PC-3 (cell line): ENCODE data around the gene RBBP5. TPM values are rescaled to one million over a fixed set of nuclear protein-coding genes. Genes with fewer than 3 reads are reported as not detected.

Experiments used
- ATAC-seq: fragments of 200-7000 bp; cut with Tn5 transposase; 2 replicates; pipeline ENCODE4 v1.9.1; 2020; ENCODE audit warnings: mild to moderate bottlenecking, moderate library complexity
- BruUV-seq: library from RNA; stranded (reverse); fragments of 400-500 nt; replicated peaks from 2 replicates; lab custom pipeline; 2021; lab: Mats Ljungman, UMichigan
- CTCF ChIA-PET: fragments of 300-600 bp; sonication (Branson Sonifier 250); formaldehyde crosslinking; loops from one replicate; lab custom pipeline; 2022; ENCODE audit warnings: antibody characterized with exemption; lab: Charles Lee
- POLR2A ChIA-PET: fragments of 300-600 bp; sonication (Branson Sonifier 250); formaldehyde crosslinking; loops from one replicate; lab custom pipeline; 2022; ENCODE audit warnings: antibody characterized with exemption; ENCODE audit not compliant: unreplicated experiment; lab: Charles Lee
- DNase-seq: peaks from one replicate; pipeline ENCODE4 v3.0.0-alpha.2; 2015
- H2AFZ ChIP-seq: fragments of 300-600 bp; sonication (generic); 2 replicates; pipeline ENCODE4 v1.6.0; 2016; ENCODE audit warnings: antibody characterized with exemption, low read length
- H3F3A ChIP-seq: fragments of 300-600 bp; sonication (generic); one replicate; pipeline ENCODE4 v1.6.0; 2017; ENCODE audit warnings: antibody characterized with exemption, low read length, control low read depth, mild to moderate bottlenecking; ENCODE audit not compliant: unreplicated experiment
- H3K27ac ChIP-seq: fragments of 300-600 bp; sonication (generic); 2 replicates; pipeline ENCODE4 v1.5.1; 2016; ENCODE audit warnings: mild to moderate bottlenecking, low read length
- H3K27me3 ChIP-seq: fragments of 300-600 bp; sonication (generic); 2 replicates; pipeline ENCODE4 v1.6.1; 2016; ENCODE audit warnings: low read length, mixed read lengths
- H3K36me3 ChIP-seq: fragments of 300-600 bp; sonication (generic); 2 replicates; pipeline ENCODE4 v1.6.1; 2016; ENCODE audit warnings: low read depth, mixed run types, low read length, mixed read lengths
- H3K4me1 ChIP-seq: fragments of 300-600 bp; sonication (generic); 2 replicates; pipeline ENCODE4 v1.5.1; 2016; ENCODE audit warnings: low read length; ENCODE audit not compliant: insufficient read depth
- H3K4me2 ChIP-seq: fragments of 300-600 bp; sonication (generic); 2 replicates; pipeline ENCODE4 v1.6.0; 2016; ENCODE audit warnings: low read length
- H3K4me3 ChIP-seq: fragments of 300-600 bp; sonication (generic); 2 replicates; pipeline ENCODE4 v1.5.1; 2016; ENCODE audit warnings: mild to moderate bottlenecking, low read length, mixed read lengths
- H3K79me2 ChIP-seq: fragments of 300-600 bp; sonication (generic); 2 replicates; pipeline ENCODE4 v1.6.1; 2017; ENCODE audit warnings: low read length, mixed read lengths
- H3K9ac ChIP-seq: fragments of 300-600 bp; sonication (generic); 2 replicates; pipeline ENCODE4 v1.6.0; 2016; ENCODE audit warnings: mild to moderate bottlenecking, low read length
- H3K9me2 ChIP-seq: fragments of 300-600 bp; sonication (generic); replicated peaks from 2 replicates; pipeline ENCODE4 v1.6.1; 2016; ENCODE audit warnings: mixed run types, low read length, mixed read lengths
- H3K9me3 ChIP-seq: fragments of 300-600 bp; sonication (generic); 2 replicates; pipeline ENCODE4 v1.6.1; 2016; ENCODE audit warnings: low read length, mixed read lengths
- H4K20me1 ChIP-seq: fragments of 300-600 bp; sonication (generic); 2 replicates; pipeline ENCODE4 v1.6.1; 2016; ENCODE audit warnings: low read length, mixed read lengths
- EZH2 ChIP-seq: fragments of 300-600 bp; sonication (generic); IDR thresholded peaks from one replicate; pipeline ENCODE4 v1.6.1; 2017; ENCODE audit warnings: antibody characterized with exemption, mild to moderate bottlenecking, low read length; ENCODE audit not compliant: unreplicated experiment
- EZH2phosphoT487 ChIP-seq: fragments of 300-600 bp; sonication (generic); IDR thresholded peaks from 2 replicates; pipeline ENCODE4 v1.6.1; 2018; ENCODE audit warnings: mild to moderate bottlenecking, antibody characterized with exemption, low read length, borderline replicate concordance
- intact Hi-C: fragments of 100-400 bp; cut with micrococcal nuclease; formaldehyde crosslinking; loops from 2 replicates; pipeline ENCODE4 v1.9.0; 2023
- total RNA-seq: library from RNA; depleted of rRNA; stranded (reverse); fragments of >200 nt; gene quantifications from 2 replicates; pipeline ENCODE4 v1.2.3, GENCODE V29; 2014
- TF ChIP-seq, protein P1 (sequence below): fragments of 300-600 bp; sonication (generic); conservative IDR thresholded peaks from 2 replicates; pipeline ENCODE4 v1.5.1; 2017; ENCODE audit warnings: antibody characterized with exemption, low read depth, mild to moderate bottlenecking, low read length

The RBBP5 gene
- total RNA-seq, 1 experiment from 2014 or later: 41.7 TPM

DNA sequence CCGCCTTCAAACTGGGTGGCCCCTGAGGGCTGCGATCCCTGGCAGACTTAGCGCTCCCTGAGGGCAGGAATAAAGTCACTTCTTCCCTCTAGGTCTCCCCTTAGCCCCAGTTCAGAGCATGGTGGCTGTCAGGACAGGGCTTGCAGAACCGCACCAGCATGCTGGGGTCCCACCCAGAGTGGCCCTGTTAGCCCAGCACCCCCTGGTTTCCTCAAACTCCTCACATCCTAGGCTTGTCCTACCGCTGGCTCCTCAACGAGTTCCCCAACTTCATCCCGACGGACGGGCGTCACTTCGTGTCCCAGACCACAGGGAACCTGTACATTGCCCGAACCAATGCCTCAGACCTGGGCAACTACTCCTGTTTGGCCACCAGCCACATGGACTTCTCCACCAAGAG is 62.9 kb downstream of the RBBP5 start:
- H2AFZ ChIP-seq: no peak overlapping the region
- no peaks in the 10 kb centered on the region for H4K20me1 ChIP-seq
- no peaks in the 10 kb centered on the region for H3F3A ChIP-seq
- peaks cover 34% of the 10 kb centered on the region for H3K27me3 ChIP-seq
- H3K79me2 ChIP-seq: no peaks in the 10 kb centered on the region
- no peaks in the 10 kb centered on the region for H3K36me3 ChIP-seq
- no peaks in the 10 kb centered on the region for H3K9me2 ChIP-seq
- H3K4me1 ChIP-seq: no peaks in the 10 kb centered on the region
- ChIA-PET CTCF (no interaction called here), POLR2A (no interaction called here)
- no peak overlapping the region for H3K4me2 ChIP-seq
- TF ChIP-seq EZH2 (no peak), EZH2phosphoT487 (no peak)
- TF ChIP-seq, protein P1, sequence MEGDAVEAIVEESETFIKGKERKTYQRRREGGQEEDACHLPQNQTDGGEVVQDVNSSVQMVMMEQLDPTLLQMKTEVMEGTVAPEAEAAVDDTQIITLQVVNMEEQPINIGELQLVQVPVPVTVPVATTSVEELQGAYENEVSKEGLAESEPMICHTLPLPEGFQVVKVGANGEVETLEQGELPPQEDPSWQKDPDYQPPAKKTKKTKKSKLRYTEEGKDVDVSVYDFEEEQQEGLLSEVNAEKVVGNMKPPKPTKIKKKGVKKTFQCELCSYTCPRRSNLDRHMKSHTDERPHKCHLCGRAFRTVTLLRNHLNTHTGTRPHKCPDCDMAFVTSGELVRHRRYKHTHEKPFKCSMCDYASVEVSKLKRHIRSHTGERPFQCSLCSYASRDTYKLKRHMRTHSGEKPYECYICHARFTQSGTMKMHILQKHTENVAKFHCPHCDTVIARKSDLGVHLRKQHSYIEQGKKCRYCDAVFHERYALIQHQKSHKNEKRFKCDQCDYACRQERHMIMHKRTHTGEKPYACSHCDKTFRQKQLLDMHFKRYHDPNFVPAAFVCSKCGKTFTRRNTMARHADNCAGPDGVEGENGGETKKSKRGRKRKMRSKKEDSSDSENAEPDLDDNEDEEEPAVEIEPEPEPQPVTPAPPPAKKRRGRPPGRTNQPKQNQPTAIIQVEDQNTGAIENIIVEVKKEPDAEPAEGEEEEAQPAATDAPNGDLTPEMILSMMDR: no peak
- H3K4me3 ChIP-seq: no peak overlapping the region
- no TSS peak for BruUV-seq
- DNase-seq (no peak), ATAC-seq (no peak)
- no peak overlapping the region for H3K27ac ChIP-seq
- no peak overlapping the region for H3K9ac ChIP-seq
- H3K9me3 ChIP-seq: no peaks in the 10 kb centered on the region
- intact Hi-C loops: no loop called here

- ChIA-PET POLR2A (no interaction called here), CTCF (no interaction called here)
- Histone ChIP-seq H3K79me2 (no peaks in the 10 kb centered on the region), H4K20me1 (no peaks in the 10 kb centered on the region), H3K36me3 (no peaks in the 10 kb centered on the region), H3K4me1 (no peaks in the 10 kb centered on the region), H3F3A (no peaks in the 10 kb centered on the region), H3K4me2 (no peak overlapping the region), H3K27me3 (peaks cover 43% of the 10 kb centered on the region), H2AFZ (no peak overlapping the region), H3K9me2 (no peaks in the 10 kb centered on the region), H3K9me3 (no peaks in the 10 kb centered on the region), H3K9ac (no peak overlapping the region), H3K27ac (no peak overlapping the region), H3K4me3 (no peak overlapping the region)
- intact Hi-C loops: no loop called here
- ATAC-seq: no peak
- no peak for DNase-seq
- no peak for TF ChIP-seq EZH2
- TF ChIP-seq, protein P1: no peak
- no peak for TF ChIP-seq EZH2phosphoT487
- no TSS peak for BruUV-seq
These were observed 63.8 kb downstream of the RBBP5 start for GRCh38 chr1:205057808-205058575.

DNA sequence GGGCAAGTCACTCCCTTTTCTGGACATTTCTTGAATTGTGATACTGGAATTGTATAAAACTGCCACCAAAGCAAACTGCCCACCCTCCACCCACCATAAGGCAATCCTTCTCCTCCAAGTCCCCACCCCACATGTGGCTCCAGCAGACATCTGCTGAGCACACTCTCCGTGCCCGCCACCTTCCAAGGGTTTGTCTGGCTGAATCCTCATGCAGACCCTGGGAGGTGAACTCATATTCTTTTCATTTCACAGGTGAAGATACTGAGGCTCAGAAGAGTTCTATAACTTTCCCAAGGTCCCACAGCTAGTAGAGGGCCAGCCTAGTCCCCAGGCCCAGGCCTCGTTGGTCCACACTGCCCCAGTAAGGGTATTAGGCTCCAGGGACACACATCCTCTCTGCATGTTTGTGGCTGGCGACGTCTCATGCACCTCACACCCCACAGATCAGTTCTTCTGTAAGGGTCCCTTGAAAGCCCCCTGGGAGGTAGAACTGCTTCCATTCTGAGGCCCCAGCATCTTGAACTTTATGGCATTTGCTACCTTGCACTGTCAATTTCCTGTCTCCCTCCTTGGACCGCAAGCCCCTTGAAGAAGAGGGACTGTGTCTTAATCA is 64.7 kb downstream of the RBBP5 start:
- CTCF ChIA-PET: no interaction called here

More for the DNA sequence above, 64.7 kb downstream of the RBBP5 start:
- H3K9me2 ChIP-seq: no peaks in the 10 kb centered on the region
- no peak overlapping the region for H3K9ac ChIP-seq
- peaks cover 52% of the 10 kb centered on the region for H3K27me3 ChIP-seq
- no peak overlapping the region for H3K4me2 ChIP-seq
- no peak for TF ChIP-seq EZH2
- TF ChIP-seq, protein P1: no peak
- TF ChIP-seq EZH2phosphoT487: no peak
- H3K79me2 ChIP-seq: no peaks in the 10 kb centered on the region
- H3K27ac ChIP-seq: no peak overlapping the region
- no peaks in the 10 kb centered on the region for H3K9me3 ChIP-seq
- H4K20me1 ChIP-seq: no peaks in the 10 kb centered on the region
- POLR2A ChIA-PET: no interaction called here
- BruUV-seq: no TSS peak
- no peaks in the 10 kb centered on the region for H3K36me3 ChIP-seq
- H3K4me1 ChIP-seq: no peaks in the 10 kb centered on the region
- no peak for ATAC-seq
- H3F3A ChIP-seq: no peaks in the 10 kb centered on the region
- no peak overlapping the region for H3K4me3 ChIP-seq
- H2AFZ ChIP-seq: no peak overlapping the region
- no peak for DNase-seq
- intact Hi-C loops: no loop called here
